ENCODE data around the gene CAPN9.
A peak's percentile ranks its signal among the peaks of the same experiment; 100 is the strongest.
"Not testable (repeated sequence)": the region's sequence is repeated elsewhere in the genome, so short reads cannot be mapped to it uniquely, and the experiment has no call there.

CAPN9 gene, protein sequence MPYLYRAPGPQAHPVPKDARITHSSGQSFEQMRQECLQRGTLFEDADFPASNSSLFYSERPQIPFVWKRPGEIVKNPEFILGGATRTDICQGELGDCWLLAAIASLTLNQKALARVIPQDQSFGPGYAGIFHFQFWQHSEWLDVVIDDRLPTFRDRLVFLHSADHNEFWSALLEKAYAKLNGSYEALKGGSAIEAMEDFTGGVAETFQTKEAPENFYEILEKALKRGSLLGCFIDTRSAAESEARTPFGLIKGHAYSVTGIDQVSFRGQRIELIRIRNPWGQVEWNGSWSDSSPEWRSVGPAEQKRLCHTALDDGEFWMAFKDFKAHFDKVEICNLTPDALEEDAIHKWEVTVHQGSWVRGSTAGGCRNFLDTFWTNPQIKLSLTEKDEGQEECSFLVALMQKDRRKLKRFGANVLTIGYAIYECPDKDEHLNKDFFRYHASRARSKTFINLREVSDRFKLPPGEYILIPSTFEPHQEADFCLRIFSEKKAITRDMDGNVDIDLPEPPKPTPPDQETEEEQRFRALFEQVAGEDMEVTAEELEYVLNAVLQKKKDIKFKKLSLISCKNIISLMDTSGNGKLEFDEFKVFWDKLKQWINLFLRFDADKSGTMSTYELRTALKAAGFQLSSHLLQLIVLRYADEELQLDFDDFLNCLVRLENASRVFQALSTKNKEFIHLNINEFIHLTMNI

DNA sequence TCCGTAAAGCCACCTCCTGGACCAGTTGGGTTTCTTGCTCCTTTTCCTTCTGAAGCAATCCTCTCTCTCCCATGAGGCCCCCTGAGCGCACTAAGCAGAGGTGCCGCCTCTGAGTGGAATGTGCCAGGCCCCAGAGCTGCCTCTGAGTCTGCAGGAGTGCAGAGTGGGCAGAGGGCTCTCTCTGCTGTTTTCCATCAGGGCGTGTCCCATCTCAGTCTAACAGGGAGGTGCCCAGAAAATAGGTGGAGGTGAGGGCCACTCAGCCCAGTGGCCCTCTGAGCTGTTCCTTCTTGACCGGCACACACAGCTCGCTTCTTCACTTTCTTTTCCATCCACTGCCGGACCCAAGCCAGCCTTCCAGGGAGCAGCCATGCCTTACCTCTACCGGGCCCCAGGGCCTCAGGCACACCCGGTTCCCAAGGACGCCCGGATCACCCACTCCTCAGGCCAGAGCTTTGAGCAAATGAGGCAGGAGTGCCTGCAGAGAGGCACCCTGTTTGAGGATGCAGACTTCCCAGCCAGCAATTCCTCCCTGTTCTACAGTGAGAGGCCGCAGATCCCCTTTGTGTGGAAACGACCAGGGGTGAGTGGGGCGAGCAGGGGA, at the start of gene CAPN9:
CAPN9 (plus strand) TSS at position 262 of the 604 bp plus-strand sequence; CDS start at position 371, 109 bp downstream.
- DNase-seq (ENCODE audit: low spot score) = no peak

GRCh38 chr1:230698130-230698529, 49.1 kb upstream of the CAPN9 start:
- DNase-seq (ENCODE audit: low spot score) = no peak

DNA sequence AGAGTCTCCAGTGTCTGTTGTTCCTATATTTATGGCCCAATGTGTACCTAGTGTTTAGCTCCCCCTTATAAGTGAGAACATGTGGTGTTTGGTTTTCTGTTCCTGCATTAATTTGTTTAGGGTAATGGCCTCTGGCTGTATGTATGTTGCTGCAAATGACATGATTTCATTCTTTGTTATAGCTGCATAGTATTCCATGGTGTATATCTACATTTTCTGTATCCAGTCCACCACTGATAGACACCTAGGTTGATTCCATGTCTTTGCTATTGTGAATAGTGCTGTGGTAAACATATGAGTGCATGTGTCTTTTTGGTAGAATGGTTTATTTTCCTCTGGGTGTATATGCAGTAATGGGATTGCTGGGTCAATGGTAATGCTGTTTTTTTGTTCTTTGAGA, 48.2 kb upstream of the CAPN9 start:
- not testable (repeated sequence) for DNase-seq (ENCODE audit: low spot score)

- no peak for DNase-seq (ENCODE audit: low spot score)
Measured at GRCh38 chr1:230699716-230700115, 47.5 kb upstream of the CAPN9 start.

DNA sequence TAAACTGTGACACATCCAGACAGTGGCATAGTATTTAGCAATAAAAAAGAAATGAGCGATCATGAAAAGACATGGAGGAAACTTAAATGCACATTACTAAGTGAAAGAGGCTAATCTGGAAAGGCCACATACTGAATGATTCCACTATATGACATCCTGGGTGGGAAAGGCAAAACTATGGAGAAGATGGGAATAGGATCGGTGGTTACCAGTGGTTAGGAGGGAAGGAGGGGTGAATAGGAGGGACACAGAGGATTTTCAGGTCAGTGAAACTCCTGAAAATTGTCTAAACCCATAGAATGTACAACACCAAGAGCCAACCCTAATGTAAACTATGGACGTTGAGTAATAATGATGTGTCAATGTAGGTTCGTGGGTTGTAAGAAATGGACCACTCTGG, 47.1 kb upstream of the CAPN9 start:
- DNase-seq (ENCODE audit: low spot score) = no peak

DNA sequence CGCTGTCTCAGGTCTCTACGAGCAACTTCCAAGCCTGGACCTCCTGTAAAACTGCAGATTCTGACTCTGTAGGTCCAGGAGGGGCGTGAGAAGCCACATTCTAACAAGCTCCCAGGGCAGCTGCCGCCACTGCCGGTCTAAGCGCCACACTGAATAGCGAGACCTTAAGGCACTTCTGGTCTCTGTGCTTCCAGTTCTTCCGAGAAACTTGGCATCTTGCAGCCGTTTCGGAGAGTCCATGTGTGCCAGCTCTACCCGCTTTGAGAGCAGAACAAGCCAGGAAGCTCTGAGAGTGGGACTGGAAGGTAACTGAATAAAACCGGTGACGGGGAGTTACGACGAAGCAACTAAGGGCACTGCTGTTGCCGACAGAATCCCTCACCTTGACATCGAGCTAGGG, 45.8 kb upstream of the CAPN9 start:
- peak; percentile 57 for DNase-seq (ENCODE audit: low spot score)

GRCh38 chr1:230701895-230702768, 45.1 kb upstream of the CAPN9 start:
- DNase-seq (ENCODE audit: low spot score) = no peak

- DNase-seq (ENCODE audit: low spot score) = no peak
Measured at GRCh38 chr1:230702934-230703678, 44.1 kb upstream of the CAPN9 start.

DNA sequence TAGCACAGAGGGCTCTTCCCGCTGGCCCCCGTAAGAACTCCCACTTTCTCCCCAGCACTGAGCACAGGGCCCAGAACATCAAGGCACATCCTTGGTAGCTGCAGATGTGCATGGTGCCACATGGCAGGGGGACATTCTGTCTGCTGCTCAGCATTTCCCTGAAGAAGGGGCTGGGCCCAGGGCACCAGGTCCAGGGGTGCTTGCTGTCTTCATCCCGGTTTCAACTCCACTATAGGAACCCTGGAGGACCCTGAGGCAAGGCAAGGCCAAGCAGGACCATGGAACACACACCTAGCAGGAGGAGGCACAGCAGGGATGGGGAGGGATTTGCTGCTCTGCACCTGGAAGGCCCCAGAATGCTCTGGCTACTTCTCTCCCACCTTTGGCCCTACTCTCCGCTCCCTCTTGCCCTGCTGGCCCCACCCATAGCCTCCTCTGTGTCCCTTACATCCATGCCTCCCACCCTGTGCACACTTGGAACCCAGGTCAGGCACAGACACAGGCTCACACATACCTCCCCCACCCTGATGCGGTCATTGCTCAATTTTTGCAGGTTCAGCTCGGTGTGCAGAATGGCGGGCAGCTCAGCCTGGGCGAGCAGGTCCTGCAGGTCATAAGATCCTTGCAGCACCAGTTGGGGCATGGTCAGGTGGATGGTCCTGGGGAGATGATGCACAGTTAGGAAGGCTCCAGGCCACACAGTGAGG, 43.4 kb upstream of the CAPN9 start:
- no peak for DNase-seq (ENCODE audit: low spot score)

- DNase-seq (ENCODE audit: low spot score) = no peak
Measured at GRCh38 chr1:230704830-230705229, 42.4 kb upstream of the CAPN9 start.

DNA sequence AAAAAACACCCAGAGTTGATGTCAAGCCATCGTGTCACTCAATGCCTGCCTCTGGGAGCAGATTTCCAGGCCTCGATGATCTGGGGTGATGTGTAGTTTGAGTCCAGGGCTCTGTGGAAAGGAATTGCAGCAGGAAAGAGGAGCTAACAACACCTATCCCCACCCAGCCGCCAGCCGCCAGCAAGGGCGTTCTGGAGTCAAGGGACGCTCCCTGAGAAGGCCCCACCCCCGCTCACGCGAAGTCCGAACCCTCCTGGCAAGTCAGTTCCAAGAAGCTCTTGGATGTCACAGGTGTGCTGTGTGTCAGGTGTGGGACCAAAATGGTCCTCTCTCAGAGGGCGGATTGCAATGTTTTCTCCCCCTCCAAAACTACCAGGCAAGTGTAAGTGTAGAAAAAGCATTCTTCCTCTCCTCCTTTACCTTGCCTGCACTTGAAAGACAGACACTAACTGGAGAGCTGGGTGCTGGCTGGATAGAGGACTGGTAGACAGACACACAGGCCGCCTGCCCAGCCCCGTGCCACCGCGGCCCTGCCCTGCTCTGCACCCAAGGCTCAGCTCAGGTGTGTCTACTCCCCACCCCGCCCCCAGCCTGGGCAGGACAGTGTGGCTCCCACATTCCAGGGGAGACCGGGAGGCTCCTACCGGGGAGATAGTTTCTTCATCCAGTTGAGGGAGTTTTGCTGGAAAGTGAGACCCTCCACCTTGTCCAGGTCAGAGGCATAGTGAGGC, 41.7 kb upstream of the CAPN9 start:
- no peak for DNase-seq (ENCODE audit: low spot score)

GRCh38 chr1:230706020-230706699, 41.0 kb upstream of the CAPN9 start:
- no peak for DNase-seq (ENCODE audit: low spot score)

GRCh38 chr1:230706887-230707731, 40.1 kb upstream of the CAPN9 start:
- no peak for DNase-seq (ENCODE audit: low spot score)

DNA sequence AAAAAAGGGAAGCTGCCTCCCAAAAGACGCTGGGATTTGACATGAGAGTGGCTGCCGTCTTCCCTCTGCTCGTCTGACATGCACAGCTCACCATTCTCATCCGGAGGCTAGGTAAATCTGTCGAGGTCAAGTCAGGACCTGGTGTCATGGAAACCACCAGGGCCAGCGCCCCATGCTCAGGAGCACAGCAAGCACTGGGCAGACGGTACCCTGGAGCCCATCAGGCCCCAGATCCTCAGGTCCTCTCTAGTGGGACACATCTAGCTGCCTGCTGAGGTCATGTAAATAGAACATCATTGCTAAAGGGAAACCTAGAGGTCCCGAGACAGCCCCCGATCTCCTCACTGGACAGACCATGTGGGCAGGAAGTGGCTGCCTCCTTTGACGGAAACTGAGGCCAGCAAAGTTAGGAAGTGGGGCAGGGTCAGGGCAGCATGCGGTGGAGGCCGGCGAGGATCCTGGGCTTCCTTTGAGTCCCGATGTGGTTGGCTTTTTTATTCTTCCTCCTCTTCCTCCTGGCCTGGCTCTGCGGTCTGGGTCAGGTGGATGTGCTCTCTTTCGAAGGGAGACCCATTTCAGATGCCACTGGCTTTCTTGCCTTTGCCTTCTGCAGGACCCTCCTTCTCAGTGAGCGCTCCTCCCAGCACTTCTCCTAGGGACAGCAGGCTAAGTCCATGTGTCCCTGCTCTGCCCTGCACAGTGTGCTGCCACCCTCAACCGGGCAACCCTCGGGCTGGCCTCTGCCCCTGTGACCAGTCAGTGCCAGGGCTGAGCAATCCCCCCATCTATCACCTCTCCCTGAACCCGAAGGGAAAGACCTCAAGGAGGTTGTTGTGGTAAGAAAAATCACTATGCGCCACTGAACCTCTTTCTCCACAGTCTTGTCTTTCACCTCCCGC, 39.2 kb upstream of the CAPN9 start:
- DNase-seq (ENCODE audit: low spot score) = no peak

- DNase-seq (ENCODE audit: low spot score) = no peak
Measured at GRCh38 chr1:230708631-230709580, 38.3 kb upstream of the CAPN9 start.
